ENCODE data around the gene TMEM100. TPM values are rescaled to one million over a fixed set of nuclear protein-coding genes. Genes with fewer than 3 reads are reported as not detected.

TMEM100 gene
- total and polyA plus RNA-seq, 10 of the 15 experiments (the other 5 are each of a cell fraction or from before 2014, with no cell fraction given): not detected

- no peak overlapping the region for H3K4me2 ChIP-seq (ENCODE audit: control insufficient read depth, insufficient read depth)
- BruUV-seq (replicated peaks): no TSS peak
- RAD21 ChIA-PET (ENCODE audit: unreplicated experiment): no interaction called here
- H3K9me3 ChIP-seq (replicated peaks; ENCODE audit: control insufficient read depth, insufficient read depth, low read length): no peaks in the 10 kb centered on the region
- no peaks in the 10 kb centered on the region for H3K4me1 ChIP-seq (ENCODE audit: control insufficient read depth, insufficient read depth, low read length)
- SMC1A ChIA-PET (ENCODE audit: uncharacterized antibody, unreplicated experiment): no interaction called here
- no peaks in the 10 kb centered on the region for H3K79me2 ChIP-seq (ENCODE audit: control insufficient read depth, insufficient read depth, low read length)
- H3K9ac ChIP-seq (ENCODE audit: control insufficient read depth, insufficient read depth, low read length): no peak overlapping the region
- CTCF ChIA-PET: no interaction called here
- in situ Hi-C loops (cut with MboI): no loop called here
- H3K27ac ChIP-seq (ENCODE audit: control insufficient read depth, insufficient read depth): no peak overlapping the region
- H3K27me3 ChIP-seq (replicated peaks in 1 of 2; ENCODE audit: control insufficient read depth in 2 of 2, insufficient read depth in 2 of 2, low read length in 1 of 2): no peaks in the 10 kb centered on the region
- ATAC-seq: no peak
- 43% methylated on average over 3 of the region's 3 CpGs for WGBS (ENCODE audit: insufficient coverage, insufficient replicate concordance, low lambda C conversion rate, missing lambda C conversion rate)
- no peak overlapping the region for H2AFZ ChIP-seq (ENCODE audit: control insufficient read depth, low read depth, low read length)
- no peaks in the 10 kb centered on the region for H4K20me1 ChIP-seq (ENCODE audit: control insufficient read depth, insufficient read depth)
- no peak for DNase-seq (ENCODE audit: low read depth, low spot score)
- H3K36me3 ChIP-seq (ENCODE audit: control insufficient read depth in 2 of 2, insufficient read depth in 2 of 2, low read length in 1 of 2): no peaks in the 10 kb centered on the region
- intact Hi-C loops (cut with micrococcal nuclease; ENCODE audit: unreplicated experiment): no loop called here
- H3K4me3 ChIP-seq: no peak overlapping the region
- no peak for FAIRE-seq
- POLR2A ChIA-PET: no interaction called here
- TF ChIP-seq NKRF (conservative IDR thresholded peaks at IDR 0.05): no peak
- TF ChIP-seq, protein P1, sequence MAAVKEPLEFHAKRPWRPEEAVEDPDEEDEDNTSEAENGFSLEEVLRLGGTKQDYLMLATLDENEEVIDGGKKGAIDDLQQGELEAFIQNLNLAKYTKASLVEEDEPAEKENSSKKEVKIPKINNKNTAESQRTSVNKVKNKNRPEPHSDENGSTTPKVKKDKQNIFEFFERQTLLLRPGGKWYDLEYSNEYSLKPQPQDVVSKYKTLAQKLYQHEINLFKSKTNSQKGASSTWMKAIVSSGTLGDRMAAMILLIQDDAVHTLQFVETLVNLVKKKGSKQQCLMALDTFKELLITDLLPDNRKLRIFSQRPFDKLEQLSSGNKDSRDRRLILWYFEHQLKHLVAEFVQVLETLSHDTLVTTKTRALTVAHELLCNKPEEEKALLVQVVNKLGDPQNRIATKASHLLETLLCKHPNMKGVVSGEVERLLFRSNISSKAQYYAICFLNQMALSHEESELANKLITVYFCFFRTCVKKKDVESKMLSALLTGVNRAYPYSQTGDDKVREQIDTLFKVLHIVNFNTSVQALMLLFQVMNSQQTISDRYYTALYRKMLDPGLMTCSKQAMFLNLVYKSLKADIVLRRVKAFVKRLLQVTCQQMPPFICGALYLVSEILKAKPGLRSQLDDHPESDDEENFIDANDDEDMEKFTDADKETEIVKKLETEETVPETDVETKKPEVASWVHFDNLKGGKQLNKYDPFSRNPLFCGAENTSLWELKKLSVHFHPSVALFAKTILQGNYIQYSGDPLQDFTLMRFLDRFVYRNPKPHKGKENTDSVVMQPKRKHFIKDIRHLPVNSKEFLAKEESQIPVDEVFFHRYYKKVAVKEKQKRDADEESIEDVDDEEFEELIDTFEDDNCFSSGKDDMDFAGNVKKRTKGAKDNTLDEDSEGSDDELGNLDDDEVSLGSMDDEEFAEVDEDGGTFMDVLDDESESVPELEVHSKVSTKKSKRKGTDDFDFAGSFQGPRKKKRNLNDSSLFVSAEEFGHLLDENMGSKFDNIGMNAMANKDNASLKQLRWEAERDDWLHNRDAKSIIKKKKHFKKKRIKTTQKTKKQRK (IDR thresholded peaks at IDR 0.05; ENCODE audit: low read depth, low read length): no peak
- TF ChIP-seq, protein P2, sequence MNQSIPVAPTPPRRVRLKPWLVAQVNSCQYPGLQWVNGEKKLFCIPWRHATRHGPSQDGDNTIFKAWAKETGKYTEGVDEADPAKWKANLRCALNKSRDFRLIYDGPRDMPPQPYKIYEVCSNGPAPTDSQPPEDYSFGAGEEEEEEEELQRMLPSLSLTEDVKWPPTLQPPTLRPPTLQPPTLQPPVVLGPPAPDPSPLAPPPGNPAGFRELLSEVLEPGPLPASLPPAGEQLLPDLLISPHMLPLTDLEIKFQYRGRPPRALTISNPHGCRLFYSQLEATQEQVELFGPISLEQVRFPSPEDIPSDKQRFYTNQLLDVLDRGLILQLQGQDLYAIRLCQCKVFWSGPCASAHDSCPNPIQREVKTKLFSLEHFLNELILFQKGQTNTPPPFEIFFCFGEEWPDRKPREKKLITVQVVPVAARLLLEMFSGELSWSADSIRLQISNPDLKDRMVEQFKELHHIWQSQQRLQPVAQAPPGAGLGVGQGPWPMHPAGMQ (IDR thresholded peaks at IDR 0.05; ENCODE audit: borderline replicate concordance): no peak
- TF ChIP-seq GATAD2B (conservative IDR thresholded peaks at IDR 0.05; ENCODE audit: low read depth): no peak
- no peak for TF ChIP-seq EGR1 (IDR thresholded peaks at IDR 0.05; ENCODE audit: borderline replicate concordance in 1 of 2, low read depth in 2 of 2, low read length in 2 of 2)
- no peak for TF ChIP-seq BHLHE40 (IDR thresholded peaks at IDR 0.05; ENCODE audit: borderline replicate concordance in 1 of 2, low read depth in 2 of 2, low read length in 1 of 2)
- TF ChIP-seq, protein P3, sequence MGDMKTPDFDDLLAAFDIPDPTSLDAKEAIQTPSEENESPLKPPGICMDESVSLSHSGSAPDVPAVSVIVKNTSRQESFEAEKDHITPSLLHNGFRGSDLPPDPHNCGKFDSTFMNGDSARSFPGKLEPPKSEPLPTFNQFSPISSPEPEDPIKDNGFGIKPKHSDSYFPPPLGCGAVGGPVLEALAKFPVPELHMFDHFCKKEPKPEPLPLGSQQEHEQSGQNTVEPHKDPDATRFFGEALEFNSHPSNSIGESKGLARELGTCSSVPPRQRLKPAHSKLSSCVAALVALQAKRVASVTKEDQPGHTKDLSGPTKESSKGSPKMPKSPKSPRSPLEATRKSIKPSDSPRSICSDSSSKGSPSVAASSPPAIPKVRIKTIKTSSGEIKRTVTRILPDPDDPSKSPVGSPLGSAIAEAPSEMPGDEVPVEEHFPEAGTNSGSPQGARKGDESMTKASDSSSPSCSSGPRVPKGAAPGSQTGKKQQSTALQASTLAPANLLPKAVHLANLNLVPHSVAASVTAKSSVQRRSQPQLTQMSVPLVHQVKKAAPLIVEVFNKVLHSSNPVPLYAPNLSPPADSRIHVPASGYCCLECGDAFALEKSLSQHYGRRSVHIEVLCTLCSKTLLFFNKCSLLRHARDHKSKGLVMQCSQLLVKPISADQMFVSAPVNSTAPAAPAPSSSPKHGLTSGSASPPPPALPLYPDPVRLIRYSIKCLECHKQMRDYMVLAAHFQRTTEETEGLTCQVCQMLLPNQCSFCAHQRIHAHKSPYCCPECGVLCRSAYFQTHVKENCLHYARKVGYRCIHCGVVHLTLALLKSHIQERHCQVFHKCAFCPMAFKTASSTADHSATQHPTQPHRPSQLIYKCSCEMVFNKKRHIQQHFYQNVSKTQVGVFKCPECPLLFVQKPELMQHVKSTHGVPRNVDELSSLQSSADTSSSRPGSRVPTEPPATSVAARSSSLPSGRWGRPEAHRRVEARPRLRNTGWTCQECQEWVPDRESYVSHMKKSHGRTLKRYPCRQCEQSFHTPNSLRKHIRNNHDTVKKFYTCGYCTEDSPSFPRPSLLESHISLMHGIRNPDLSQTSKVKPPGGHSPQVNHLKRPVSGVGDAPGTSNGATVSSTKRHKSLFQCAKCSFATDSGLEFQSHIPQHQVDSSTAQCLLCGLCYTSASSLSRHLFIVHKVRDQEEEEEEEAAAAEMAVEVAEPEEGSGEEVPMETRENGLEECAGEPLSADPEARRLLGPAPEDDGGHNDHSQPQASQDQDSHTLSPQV (IDR thresholded peaks at IDR 0.05): no peak
- TF ChIP-seq, protein P4, sequence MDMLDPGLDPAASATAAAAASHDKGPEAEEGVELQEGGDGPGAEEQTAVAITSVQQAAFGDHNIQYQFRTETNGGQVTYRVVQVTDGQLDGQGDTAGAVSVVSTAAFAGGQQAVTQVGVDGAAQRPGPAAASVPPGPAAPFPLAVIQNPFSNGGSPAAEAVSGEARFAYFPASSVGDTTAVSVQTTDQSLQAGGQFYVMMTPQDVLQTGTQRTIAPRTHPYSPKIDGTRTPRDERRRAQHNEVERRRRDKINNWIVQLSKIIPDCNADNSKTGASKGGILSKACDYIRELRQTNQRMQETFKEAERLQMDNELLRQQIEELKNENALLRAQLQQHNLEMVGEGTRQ (IDR thresholded peaks at IDR 0.05; ENCODE audit: borderline replicate concordance, low read depth, low read length): no peak
- no peak for TF ChIP-seq HDAC6 (IDR thresholded peaks at IDR 0.05; ENCODE audit: unreplicated experiment)
- TF ChIP-seq SMAD5 (IDR thresholded peaks at IDR 0.05; ENCODE audit: low read depth): no peak
- TF ChIP-seq NRF1 (conservative IDR thresholded peaks at IDR 0.05; ENCODE audit: low read depth, low read length): no peak
- no peak for TF ChIP-seq MTA3 (IDR thresholded peaks at IDR 0.05; ENCODE audit: borderline replicate concordance, low read length)
Measured at GRCh38 chr17:55710410-55710809, 12.3 kb downstream of the TMEM100 start.

All from GM12878 (cell line).